GM12891 (cell line): ENCODE measurements around the gene LAMTOR1.

ENCODE experiments used
- POLR2A ChIP-seq: IDR thresholded peaks from 2 replicates; pipeline ENCODE4 v1.6.1; 2011; ENCODE audit warnings: low read depth, low read length, control low read depth
- POLR2AphosphoS5 ChIP-seq: IDR thresholded peaks from 2 replicates; pipeline ENCODE4 v1.6.1; 2011; ENCODE audit warnings: low read depth, low read length, control low read depth

- TF ChIP-seq POLR2AphosphoS5, result peak; percentile 92
- peak; percentile 93 for TF ChIP-seq POLR2A
These were observed at the start of gene LAMTOR1 for GRCh38 chr11:72102946-72103753.
